ENCODE results near the gene TMEM132C.

Gene TMEM132C

DNA sequence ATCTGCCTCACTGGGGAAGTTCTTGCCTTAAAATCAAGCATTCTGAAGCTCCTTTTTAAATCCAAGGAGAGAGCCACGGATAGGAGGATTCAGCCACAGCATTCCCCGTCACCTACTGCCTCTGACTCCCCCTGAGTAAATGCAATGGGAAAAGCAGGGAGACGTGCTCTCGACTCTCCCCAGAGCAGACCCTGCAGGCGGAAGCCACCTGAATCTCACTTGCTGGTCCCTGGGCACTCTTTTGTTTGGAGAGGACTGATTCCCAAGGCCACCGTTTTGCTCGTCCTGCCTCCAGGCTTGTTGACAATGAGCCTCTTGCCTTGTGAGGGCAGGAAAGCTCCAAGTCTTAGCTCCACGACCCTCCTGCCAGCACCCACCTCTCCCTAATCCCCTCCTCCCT lies 352.3 kb downstream of the TMEM132C start:
- H3K36me3 ChIP-seq (ENCODE audit: control insufficient read depth, low read length): no peaks in the 10 kb centered on the region
- H3K79me2 ChIP-seq (ENCODE audit: control insufficient read depth, low read length): no peaks in the 10 kb centered on the region
- no peak overlapping the region for H3K4me3 ChIP-seq (ENCODE audit: low read length)
- H3K27ac ChIP-seq (ENCODE audit: low read depth, low read length): no peak overlapping the region
- no peaks in the 10 kb centered on the region for H3K27me3 ChIP-seq (ENCODE audit: control insufficient read depth, low read length)
- H3F3A ChIP-seq (ENCODE audit: control insufficient read depth, insufficient read depth): no peaks in the 10 kb centered on the region
- H3K4me1 ChIP-seq (ENCODE audit: control insufficient read depth, low read length): no peaks in the 10 kb centered on the region
- no peaks in the 10 kb centered on the region for H3K9me3 ChIP-seq (ENCODE audit: control insufficient read depth, insufficient read depth, low read length)
- TF ChIP-seq, protein P1, sequence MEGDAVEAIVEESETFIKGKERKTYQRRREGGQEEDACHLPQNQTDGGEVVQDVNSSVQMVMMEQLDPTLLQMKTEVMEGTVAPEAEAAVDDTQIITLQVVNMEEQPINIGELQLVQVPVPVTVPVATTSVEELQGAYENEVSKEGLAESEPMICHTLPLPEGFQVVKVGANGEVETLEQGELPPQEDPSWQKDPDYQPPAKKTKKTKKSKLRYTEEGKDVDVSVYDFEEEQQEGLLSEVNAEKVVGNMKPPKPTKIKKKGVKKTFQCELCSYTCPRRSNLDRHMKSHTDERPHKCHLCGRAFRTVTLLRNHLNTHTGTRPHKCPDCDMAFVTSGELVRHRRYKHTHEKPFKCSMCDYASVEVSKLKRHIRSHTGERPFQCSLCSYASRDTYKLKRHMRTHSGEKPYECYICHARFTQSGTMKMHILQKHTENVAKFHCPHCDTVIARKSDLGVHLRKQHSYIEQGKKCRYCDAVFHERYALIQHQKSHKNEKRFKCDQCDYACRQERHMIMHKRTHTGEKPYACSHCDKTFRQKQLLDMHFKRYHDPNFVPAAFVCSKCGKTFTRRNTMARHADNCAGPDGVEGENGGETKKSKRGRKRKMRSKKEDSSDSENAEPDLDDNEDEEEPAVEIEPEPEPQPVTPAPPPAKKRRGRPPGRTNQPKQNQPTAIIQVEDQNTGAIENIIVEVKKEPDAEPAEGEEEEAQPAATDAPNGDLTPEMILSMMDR (IDR thresholded peaks at IDR 0.05; ENCODE audit: low read depth, low read length, poor library complexity, severe bottlenecking): no peak
- no peak for TF ChIP-seq EZH2phosphoT487 (IDR thresholded peaks at IDR 0.05; ENCODE audit: borderline replicate concordance, low read length)
- no peaks in the 10 kb centered on the region for H3K9me2 ChIP-seq (replicated peaks; ENCODE audit: control insufficient read depth, low read length)
- H3K4me2 ChIP-seq (ENCODE audit: low read length): no peak overlapping the region
- H4K20me1 ChIP-seq (ENCODE audit: control insufficient read depth, insufficient read depth, low read depth, low read length): no peaks in the 10 kb centered on the region

DNA sequence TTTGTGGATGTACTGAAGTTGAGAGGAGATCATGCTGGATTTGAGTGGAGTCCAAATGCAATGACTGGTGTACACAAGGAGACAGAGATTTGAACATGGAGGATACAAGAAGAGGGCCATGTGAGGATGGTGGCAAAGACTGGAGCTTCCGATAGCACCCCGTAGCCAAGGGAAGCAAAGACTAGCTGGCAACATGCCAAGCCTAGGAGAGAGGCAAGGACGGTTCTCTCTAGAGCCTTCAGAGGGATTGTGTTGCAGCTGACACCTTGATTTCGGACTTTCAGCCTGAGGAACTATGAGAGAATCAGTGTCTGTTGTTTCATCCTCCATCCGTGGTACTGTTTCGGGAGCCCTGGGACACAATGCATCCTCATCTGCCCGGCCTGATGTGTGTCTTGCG lies 354.3 kb downstream of the TMEM132C start:
- Histone ChIP-seq H3K9me2 (replicated peaks; ENCODE audit: control insufficient read depth, low read length) (no peaks in the 10 kb centered on the region), H3K36me3 (ENCODE audit: control insufficient read depth, low read length) (no peaks in the 10 kb centered on the region), H3K4me1 (ENCODE audit: control insufficient read depth, low read length) (no peaks in the 10 kb centered on the region), H3F3A (ENCODE audit: control insufficient read depth, insufficient read depth) (no peaks in the 10 kb centered on the region), H3K4me3 (ENCODE audit: low read length) (no peak overlapping the region), H3K9me3 (ENCODE audit: control insufficient read depth, insufficient read depth, low read length) (no peaks in the 10 kb centered on the region), H3K79me2 (ENCODE audit: control insufficient read depth, low read length) (no peaks in the 10 kb centered on the region), H4K20me1 (ENCODE audit: control insufficient read depth, insufficient read depth, low read depth, low read length) (no peaks in the 10 kb centered on the region), H3K27ac (ENCODE audit: low read depth, low read length) (no peak overlapping the region), H3K4me2 (ENCODE audit: low read length) (no peak overlapping the region), H3K27me3 (ENCODE audit: control insufficient read depth, low read length) (no peaks in the 10 kb centered on the region)
- no peak for TF ChIP-seq EZH2phosphoT487 (IDR thresholded peaks at IDR 0.05; ENCODE audit: borderline replicate concordance, low read length)
- TF ChIP-seq, protein P1 (IDR thresholded peaks at IDR 0.05; ENCODE audit: low read depth, low read length, poor library complexity, severe bottlenecking): no peak

DNA sequence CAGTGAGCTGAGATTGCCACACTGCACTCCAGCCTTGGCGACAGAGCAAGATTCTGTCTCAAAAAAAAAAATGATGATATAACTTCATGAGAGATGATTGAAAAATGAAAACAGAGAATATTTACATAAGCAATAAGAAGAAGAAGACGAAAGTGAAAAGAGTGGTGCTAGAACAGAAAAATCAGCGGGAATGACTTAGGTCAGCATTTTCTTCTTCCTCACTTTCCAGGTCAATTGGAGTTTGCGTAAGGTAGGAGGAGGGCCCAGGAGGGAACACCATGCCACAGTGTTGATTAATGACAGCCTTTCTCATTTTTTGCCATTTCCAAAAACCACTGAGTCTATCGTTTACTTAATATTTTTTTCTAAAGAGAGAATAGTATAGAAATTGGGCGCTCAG lies 356.8 kb downstream of the TMEM132C start:
- no peak overlapping the region for H3K27ac ChIP-seq (ENCODE audit: low read depth, low read length)

More for the DNA sequence above, 356.8 kb downstream of the TMEM132C start:
- H3F3A ChIP-seq (ENCODE audit: control insufficient read depth, insufficient read depth): no peaks in the 10 kb centered on the region
- H3K4me1 ChIP-seq (ENCODE audit: control insufficient read depth, low read length): no peaks in the 10 kb centered on the region
- no peaks in the 10 kb centered on the region for H3K36me3 ChIP-seq (ENCODE audit: control insufficient read depth, low read length)
- H3K4me2 ChIP-seq (ENCODE audit: low read length): no peak overlapping the region
- H3K27me3 ChIP-seq (ENCODE audit: control insufficient read depth, low read length): no peaks in the 10 kb centered on the region
- H3K9me3 ChIP-seq (ENCODE audit: control insufficient read depth, insufficient read depth, low read length): no peaks in the 10 kb centered on the region
- H3K79me2 ChIP-seq (ENCODE audit: control insufficient read depth, low read length): no peaks in the 10 kb centered on the region
- H4K20me1 ChIP-seq (ENCODE audit: control insufficient read depth, insufficient read depth, low read depth, low read length): no peaks in the 10 kb centered on the region
- no peaks in the 10 kb centered on the region for H3K9me2 ChIP-seq (replicated peaks; ENCODE audit: control insufficient read depth, low read length)
- H3K4me3 ChIP-seq (ENCODE audit: low read length): no peak overlapping the region
- TF ChIP-seq, protein P1 (IDR thresholded peaks at IDR 0.05; ENCODE audit: low read depth, low read length, poor library complexity, severe bottlenecking): no peak
- no peak for TF ChIP-seq EZH2phosphoT487 (IDR thresholded peaks at IDR 0.05; ENCODE audit: borderline replicate concordance, low read length)

Measured in DOHH2 (cell line).